Calu3 (cell line): ENCODE data around the gene MRO. TPM values are rescaled to one million over a fixed set of nuclear protein-coding genes. Genes with fewer than 3 reads are reported as not detected.

Source experiments
- BruUV-seq: library from RNA; stranded (reverse); fragments of 400-500 nt; replicated peaks from 2 replicates; lab custom pipeline; 2021; lab: Mats Ljungman, UMichigan
- CTCF ChIA-PET: fragments of 300-600 bp; sonication (Branson Sonifier 250); formaldehyde crosslinking; loops from one replicate; lab custom pipeline; 2022; ENCODE audit warnings: antibody characterized with exemption; lab: Charles Lee
- DNase-seq: peaks from one replicate; pipeline ENCODE4 v3.0.0; 2022
- H3K27ac Mint-ChIP-seq: one replicate; pipeline ENCODE4 v1.8.0; 2022; ENCODE audit warnings: mixed read lengths; ENCODE audit not compliant: unreplicated experiment
- H3K27me3 Mint-ChIP-seq: one replicate; pipeline ENCODE4 v1.8.0; 2022; ENCODE audit warnings: mixed read lengths; ENCODE audit not compliant: unreplicated experiment
- H3K36me3 Mint-ChIP-seq: one replicate; pipeline ENCODE4 v1.8.0; 2022; ENCODE audit warnings: mild to moderate bottlenecking, moderate library complexity, mixed read lengths; ENCODE audit not compliant: insufficient read depth, unreplicated experiment
- H3K4me1 Mint-ChIP-seq: one replicate; pipeline ENCODE4 v1.8.0; 2022; ENCODE audit warnings: mild to moderate bottlenecking, low read depth, mixed read lengths; ENCODE audit not compliant: unreplicated experiment
- H3K4me3 Mint-ChIP-seq: one replicate; pipeline ENCODE4 v1.8.0; 2022; ENCODE audit warnings: mild to moderate bottlenecking, low read depth, moderate library complexity, mixed read lengths; ENCODE audit not compliant: unreplicated experiment
- H3K9me3 Mint-ChIP-seq: one replicate; pipeline ENCODE4 v1.8.0; 2022; ENCODE audit warnings: low read depth, mixed read lengths; ENCODE audit not compliant: unreplicated experiment
- CTCF ChIP-seq: fragments of 200-600 bp; IDR thresholded peaks from one replicate; pipeline ENCODE4 v1.8.0; 2022; ENCODE audit warnings: antibody characterized with exemption; ENCODE audit not compliant: unreplicated experiment
- intact Hi-C: fragments of 100-400 bp; cut with micrococcal nuclease; formaldehyde crosslinking; loops from one replicate; pipeline ENCODE4 v1.10.0; 2022; ENCODE audit not compliant: unreplicated experiment
- total RNA-seq: library from RNA; stranded (reverse); gene quantifications from 2 replicates; pipeline ENCODE4 v1.2.3, GENCODE V29; 2022

Gene MRO
- total RNA-seq, 1 experiment from 2014 or later, result not detected

GRCh38 chr18:50848991-50849390, 29.2 kb upstream of the MRO start:
- CTCF ChIA-PET, result interaction anchor here (0.5 to 0.9 kb wide), 2 partner anchors 12 to 15 kb away, joined by 3 to 6 read pairs; no protein-coding TSS in a partner anchor
- H3K27me3 Mint-ChIP-seq, result no peaks in the 10 kb centered on the region
- H3K9me3 Mint-ChIP-seq, result peaks cover 3% of the 10 kb centered on the region
- BruUV-seq, result no TSS peak
- H3K36me3 Mint-ChIP-seq, result no peaks in the 10 kb centered on the region
- H3K4me1 Mint-ChIP-seq, result peaks cover 27% of the 10 kb centered on the region
- TF ChIP-seq CTCF, result no peak
- no peak overlapping the region for H3K4me3 Mint-ChIP-seq
- no peak overlapping the region for H3K27ac Mint-ChIP-seq
- no peak for DNase-seq
- intact Hi-C loops, result no loop called here

GRCh38 chr18:50848061-50848551, 28.3 kb upstream of the MRO start:
- no TSS peak for BruUV-seq
- Mint-ChIP-seq H3K27ac (no peak overlapping the region), H3K9me3 (peaks cover 3% of the 10 kb centered on the region), H3K4me1 (peaks cover 19% of the 10 kb centered on the region), H3K36me3 (no peaks in the 10 kb centered on the region), H3K27me3 (no peaks in the 10 kb centered on the region), H3K4me3 (no peak overlapping the region)
- DNase-seq, result no peak
- CTCF ChIA-PET, result interaction anchor here (0.6 to 0.9 kb wide), 2 partner anchors 13 to 26 kb away, joined by 3 to 5 read pairs; no protein-coding TSS in a partner anchor
- intact Hi-C loops, result no loop called here
- no peak for TF ChIP-seq CTCF

GRCh38 chr18:50847192-50847591, 27.4 kb upstream of the MRO start:
- no peak for DNase-seq
- no peaks in the 10 kb centered on the region for H3K36me3 Mint-ChIP-seq
- CTCF ChIA-PET, result interaction anchor here (0.9 kb wide), 1 partner anchor 14 kb away, joined by 3 read pairs; no protein-coding TSS in a partner anchor
- H3K27me3 Mint-ChIP-seq, result no peaks in the 10 kb centered on the region
- no peak for TF ChIP-seq CTCF
- no peak overlapping the region for H3K4me3 Mint-ChIP-seq
- intact Hi-C loops, result no loop called here
- no peak overlapping the region for H3K27ac Mint-ChIP-seq
- peaks cover 9% of the 10 kb centered on the region for H3K4me1 Mint-ChIP-seq
- BruUV-seq, result no TSS peak
- H3K9me3 Mint-ChIP-seq, result no peaks in the 10 kb centered on the region

GRCh38 chr18:50844960-50845359, 25.1 kb upstream of the MRO start:
- Mint-ChIP-seq H3K4me3 (no peak overlapping the region), H3K36me3 (no peaks in the 10 kb centered on the region), H3K4me1 (peaks cover 7% of the 10 kb centered on the region), H3K27me3 (no peaks in the 10 kb centered on the region), H3K27ac (no peak overlapping the region), H3K9me3 (no peaks in the 10 kb centered on the region)
- TF ChIP-seq CTCF, result no peak
- CTCF ChIA-PET, result no interaction called here
- no peak for DNase-seq
- BruUV-seq, result no TSS peak
- intact Hi-C loops, result no loop called here
